HG02981 (cell line): Measurements from ENCODE around the gene PROCA1.
"Not testable (repeated sequence)": the region's sequence is repeated elsewhere in the genome, so short reads cannot be mapped to it uniquely, and the experiment has no call there.

Experiments used
- ATAC-seq: cut with Tn5 transposase; IDR thresholded peaks from one replicate; pipeline ENCODE4 v1.9.1; 2021; ENCODE audit warnings: mild to moderate bottlenecking, moderate library complexity; ENCODE audit not compliant: unreplicated experiment

Gene PROCA1

DNA sequence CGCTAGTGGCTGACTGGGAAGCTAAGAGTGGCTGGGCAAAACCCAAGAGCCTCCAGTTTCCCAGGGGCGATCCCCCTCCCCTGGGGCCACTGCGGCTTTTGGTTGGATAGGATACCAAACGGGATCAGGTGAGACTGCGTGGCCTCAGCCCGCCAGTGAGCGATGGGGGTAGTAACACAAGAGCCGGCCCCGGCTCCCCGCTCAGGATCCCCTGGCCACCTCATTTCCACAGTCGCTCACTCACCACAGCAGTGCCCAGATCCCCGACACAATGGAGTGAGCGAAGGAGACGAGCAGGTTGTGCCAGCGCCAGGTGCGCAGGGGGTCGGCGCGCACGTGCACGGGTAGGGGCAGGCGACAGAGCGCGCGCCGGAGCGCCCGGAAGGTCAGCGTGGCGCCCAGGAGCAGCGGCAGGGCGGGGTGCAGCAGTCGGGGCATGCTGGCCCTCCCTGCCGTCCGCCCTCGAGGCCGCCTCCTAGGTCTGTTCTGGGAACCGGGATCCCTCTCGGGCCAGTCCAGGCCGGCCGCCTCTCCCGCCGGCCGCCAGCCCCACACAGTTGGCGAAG lies 14.1 kb upstream of the PROCA1 start:
- no peak for ATAC-seq

- no peak for ATAC-seq
These were observed 13.5 kb upstream of the PROCA1 start for GRCh38 chr17:28725166-28725659.

- no peak for ATAC-seq
These were observed 12.9 kb upstream of the PROCA1 start for GRCh38 chr17:28724500-28725165.

- not testable (repeated sequence) for ATAC-seq
These were observed 12.3 kb upstream of the PROCA1 start for GRCh38 chr17:28723836-28724499.

GRCh38 chr17:28723159-28723835 lies 11.6 kb upstream of the PROCA1 start:
- no peak for ATAC-seq

- no peak for ATAC-seq
These were observed 10.9 kb upstream of the PROCA1 start for GRCh38 chr17:28722417-28723158.

- not testable (repeated sequence) for ATAC-seq
These were observed 9.3 kb upstream of the PROCA1 start for GRCh38 chr17:28720997-28721329.

DNA sequence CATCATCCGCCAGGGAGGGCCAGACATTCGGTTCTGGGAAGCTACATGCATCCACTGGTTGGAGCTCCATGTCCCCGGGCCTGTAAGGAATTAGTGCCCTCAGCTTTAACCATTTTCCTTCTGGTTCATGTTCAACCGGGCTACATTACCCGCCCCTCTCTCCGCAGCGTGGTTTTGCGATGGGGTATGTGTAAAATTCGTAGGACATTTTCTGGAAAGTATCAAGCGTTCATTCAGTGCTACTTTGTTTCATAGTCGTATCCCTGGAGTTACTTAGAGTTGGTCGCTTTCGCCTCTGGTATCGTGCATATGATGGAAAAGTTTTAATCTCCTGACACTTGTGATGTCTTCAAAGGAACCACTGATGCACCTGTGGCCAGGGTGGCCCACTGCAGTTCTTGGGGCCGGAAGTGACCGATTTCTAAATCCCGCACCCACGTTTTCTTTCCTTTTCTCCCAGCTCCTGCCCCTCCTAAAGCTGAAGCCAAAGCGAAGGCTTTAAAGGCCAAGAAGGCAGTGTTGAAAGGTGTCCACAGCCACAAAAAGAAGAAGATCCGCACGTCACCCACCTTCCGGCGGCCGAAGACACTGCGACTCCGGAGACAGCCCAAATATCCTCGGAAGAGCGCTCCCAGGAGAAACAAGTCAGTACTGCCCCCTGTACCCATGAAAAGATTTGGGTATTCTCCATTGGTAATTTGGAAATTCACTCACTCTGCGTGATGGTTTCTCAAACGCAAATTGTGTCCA lies 8.7 kb upstream of the PROCA1 start:
- ATAC-seq, result no peak

DNA sequence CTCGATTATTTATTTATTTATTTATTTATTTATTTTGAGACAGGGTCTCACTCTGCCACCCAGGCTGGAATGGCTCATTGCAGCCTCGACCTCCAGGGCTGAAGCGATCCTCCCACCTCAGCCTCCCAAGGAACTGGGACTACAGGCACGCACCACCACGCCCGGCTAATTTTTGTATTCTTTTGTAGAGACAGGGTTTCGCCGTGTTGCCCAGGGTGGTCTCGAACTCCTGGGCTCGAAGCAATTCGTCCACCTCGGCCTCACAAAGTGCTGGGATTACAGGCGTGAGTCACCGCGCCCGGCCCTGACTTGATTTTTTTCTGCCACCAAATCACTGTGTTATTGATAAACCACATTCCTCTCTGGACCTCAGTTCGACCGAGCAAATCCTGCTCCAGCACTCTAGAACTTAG lies 7.3 kb upstream of the PROCA1 start:
- ATAC-seq, result no peak

DNA sequence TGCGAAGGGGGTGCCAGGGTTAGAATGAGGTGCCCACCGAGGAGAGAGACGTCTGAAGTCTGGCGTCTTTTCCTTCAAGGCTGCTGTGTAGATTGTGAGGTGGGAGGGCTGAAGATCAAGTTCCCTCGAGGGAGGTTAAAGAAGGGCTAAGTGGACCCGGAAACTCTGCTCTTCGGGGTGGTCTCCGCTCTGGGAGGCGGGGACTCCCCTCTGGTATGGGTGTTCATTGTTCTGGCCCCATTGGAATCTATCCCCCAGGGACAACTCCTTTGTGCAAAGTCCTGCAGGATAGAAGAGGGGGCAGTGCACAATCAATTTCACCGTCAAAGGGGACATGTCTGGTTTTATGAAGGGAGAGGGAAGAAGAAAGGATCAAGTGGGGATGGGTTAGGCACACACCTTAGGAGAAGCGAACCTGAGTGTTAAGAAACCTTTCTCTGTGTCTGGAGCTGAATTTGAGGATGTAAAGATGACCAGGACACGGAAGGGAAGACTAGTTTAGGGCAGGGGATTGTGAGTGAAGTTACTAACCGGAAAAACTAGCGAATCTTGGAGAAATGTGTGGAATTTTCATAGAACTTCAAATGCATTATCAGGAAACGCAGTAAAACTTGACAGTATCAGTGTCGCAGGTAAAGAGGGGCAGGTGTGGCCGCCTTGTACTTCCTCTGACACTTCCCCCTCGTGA lies 6.8 kb upstream of the PROCA1 start:
- ATAC-seq, result no peak

DNA sequence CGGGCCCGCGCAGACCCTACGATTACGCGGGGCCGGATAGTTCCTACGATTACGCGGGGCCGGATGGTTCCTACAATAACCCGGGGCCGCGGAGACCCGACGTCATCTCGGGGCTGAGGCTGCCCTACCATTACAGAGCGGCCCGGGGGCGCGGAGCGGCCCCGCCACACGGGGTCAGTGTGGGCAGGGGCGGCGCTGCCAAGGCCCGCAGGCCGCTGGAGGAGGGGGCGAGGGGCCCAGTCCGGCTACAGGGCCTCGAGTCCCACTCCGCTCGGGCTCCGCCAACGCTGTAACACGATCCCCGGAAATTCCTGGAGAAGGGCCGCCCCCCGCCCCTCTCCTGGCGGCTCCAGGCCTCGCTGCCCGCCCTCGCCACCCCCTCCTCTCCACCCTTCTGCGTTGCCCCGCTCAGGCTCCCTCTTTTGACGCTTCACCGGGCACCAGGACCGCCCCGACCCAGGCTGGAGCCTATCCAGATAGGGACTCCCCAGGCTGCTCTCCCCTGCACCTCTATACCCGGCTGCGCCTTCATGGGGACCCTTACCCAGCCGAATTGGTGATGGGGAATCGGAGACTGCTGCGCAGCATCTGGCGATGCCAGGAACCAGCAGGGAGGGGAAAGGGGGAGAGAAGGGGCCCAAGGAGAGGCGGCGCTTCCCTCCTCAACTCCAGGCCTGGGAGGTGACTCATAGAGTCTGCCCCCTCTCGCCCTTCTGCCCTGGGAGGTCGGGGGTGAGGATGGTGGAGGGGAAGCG lies 6.1 kb upstream of the PROCA1 start, which contains the start of gene RAB34:
TSS of gene RAB34 (minus strand) at position 291 of the 755 bp plus-strand sequence. CDS start 602 bp downstream, outside the sequence.
- ATAC-seq, result no peak

DNA sequence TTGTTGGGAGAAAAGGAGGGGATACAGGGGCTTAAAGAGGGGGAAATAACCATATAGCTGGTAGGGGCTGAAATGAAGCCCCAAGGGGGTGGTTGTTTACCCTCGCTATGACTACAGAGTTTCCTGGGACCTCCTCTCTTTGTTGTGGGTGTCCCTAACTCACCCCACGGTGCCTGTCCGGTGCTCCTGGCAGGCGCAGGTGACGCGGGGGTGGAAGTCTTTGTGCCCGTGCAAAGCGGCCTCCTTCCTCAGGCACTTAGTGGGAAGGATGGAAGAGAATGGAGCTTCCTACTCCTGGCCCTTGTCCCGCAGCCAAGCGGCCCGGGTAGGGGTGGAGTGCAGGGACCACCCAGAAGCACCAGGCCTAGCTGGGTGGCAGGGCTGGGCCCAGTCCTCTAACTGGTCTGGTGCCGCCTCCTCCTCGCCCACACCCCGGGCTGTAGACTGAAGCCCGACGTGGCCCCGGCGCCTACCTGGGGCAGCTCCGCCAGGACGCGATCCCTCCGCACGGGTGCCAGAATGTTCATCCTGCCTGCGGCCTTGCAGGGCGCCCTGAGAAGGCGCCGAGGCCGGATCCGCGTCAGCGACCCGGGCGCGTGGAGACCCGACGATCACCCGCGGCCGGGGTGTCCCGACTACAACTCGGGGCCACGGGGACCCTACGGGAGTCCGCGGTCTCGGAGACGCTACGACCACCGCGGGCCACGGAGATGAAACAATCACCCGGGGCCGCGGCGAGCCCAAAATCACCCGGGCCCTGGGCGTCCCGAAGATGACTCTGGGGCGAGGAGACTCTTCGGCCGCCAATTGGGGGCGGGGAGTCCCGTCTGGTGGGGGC lies 5.3 kb upstream of the PROCA1 start:
- no peak for ATAC-seq

DNA sequence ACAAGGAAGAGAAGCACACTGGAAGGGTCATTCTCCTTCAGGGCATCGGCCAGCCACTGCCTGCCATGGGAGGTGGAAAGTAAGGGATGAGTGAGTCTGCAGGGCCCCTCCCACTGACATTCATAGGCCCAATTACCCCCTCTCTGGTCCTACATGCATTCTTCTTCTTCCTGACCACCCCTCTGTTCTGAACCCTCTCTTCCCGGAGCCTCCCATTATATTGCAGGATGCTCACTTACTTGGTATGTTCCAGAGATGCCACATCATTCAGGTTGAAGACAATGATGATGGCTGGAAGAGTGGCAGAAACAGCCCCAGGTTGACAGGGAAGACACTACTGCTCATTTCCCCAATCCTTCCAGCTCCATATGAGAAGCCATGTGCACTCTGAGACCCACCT lies 3.5 kb upstream of the PROCA1 start:
- ATAC-seq, result no peak

DNA sequence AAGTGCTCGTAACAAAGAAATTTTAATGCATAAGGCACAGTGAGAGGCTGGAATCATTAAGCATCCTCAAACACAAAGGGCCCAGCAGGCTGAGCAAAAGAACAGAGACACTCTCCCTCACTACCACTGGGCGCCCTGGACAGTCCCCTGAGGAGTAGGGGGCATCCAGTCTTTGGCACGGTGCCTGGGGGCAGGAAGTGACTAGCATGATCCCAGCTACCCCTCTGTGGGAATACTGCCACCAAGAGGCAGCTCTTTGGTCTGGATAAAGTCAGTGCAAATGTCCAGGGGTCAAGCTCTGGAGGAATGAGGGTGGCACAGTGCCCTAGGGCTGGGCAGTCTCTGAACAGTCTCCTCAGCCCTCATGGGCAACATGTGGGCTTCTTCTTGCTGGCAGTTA lies 2.6 kb upstream of the PROCA1 start:
- no peak for ATAC-seq

DNA sequence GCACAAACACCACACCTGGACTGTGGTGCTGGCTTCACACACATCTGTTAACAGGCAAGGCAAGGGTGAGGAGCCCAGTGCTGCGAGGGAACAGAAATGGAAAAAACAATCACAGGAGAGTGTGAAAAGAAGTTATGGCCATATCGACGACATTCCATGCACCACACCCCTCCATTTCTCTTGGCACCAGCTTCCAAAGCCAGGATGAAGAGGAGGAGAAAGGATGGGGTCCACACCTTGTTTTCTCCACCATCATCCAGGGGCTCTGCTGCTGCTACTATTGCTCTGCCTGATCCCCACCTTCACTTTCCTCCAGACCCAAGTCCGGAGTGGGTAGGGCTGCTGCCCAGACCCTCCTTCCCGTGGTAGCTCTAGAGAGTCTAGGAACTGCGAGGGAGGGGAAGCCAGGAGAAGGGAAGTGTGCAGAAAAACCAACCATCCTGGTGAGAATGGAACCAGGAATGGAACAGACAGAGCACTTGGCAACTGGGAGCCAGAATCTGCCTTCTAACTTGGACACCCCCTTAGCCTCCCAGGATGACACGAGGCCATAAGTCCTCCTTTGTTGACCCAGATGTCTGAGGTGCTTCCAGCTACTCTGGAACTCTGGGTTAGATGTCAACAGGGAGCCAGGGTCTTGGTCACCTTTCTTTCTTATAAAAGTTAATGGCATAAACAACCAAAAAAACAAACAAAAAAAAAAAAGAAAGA lies 1.2 kb upstream of the PROCA1 start:
- ATAC-seq, result no peak

GRCh38 chr17:28712032-28712704 lies 480 bp upstream of the PROCA1 start:
- ATAC-seq, result peak; percentile 31
